Heart left ventricle (tissue), 13 donors: ENCODE data around the gene RASGEF1C.

Source experiments
- CTCF ChIP-seq, 12 donors: fragments of 200-600 bp; sonication (generic) in 4 of 12; IDR thresholded peaks; one replicate each; pipeline versions ENCODE4 v1.5.0 to v1.8.0; 2018 to 2022; ENCODE audit warnings: antibody characterized with exemption in 12 of 12, mild to moderate bottlenecking in 5 of 12
- POLR2A ChIP-seq, 2 donors: fragments of 450-650 bp; IDR thresholded peaks; one replicate each; pipeline ENCODE4 v1.6.1; 2017; ENCODE audit warnings: antibody characterized with exemption in 2 of 2, mild to moderate bottlenecking in 2 of 2, moderate library complexity in 2 of 2
- donor health status: ischemic (EF 13 %, LVEDD 7.1; RV severe dilation, severe dysfunction).
- donor health status: DM: no; HTN: yes; CAD: no.
- donor health status: DM: no; HTN: no; CAD: no.
- donor health status: ischemic (EF 25% LVEDD 6.9; RV normal size, moderate dysfunction).
- donor health status: ischemic (EF 25% LVEDD 5.7; RV mildly dilated, moderate dysfunction).
- donor health status: ischemic (EF 35%, LVEDD 5.7; RV mildly dilated, moderate dysfunction).
- donor health status: nonischemic (EF 11% LVEDD 7.7; RV severe dilation, severe dysfunction).
- donor health status: DM: yes; HTN: yes; CAD: no.
- donor health status: PGD.
- donor health status: ischemic (EF 29% LVEDD 5.4; RV normal size, mild dysfunction).
- donor health status: nonischemic (EF 23%, LVEDD 6.1; RV moderate dilation, normal function).

GRCh38 chr5:180199390-180199789 lies 9.6 kb downstream of the RASGEF1C start:
- TF ChIP-seq POLR2A (IDR thresholded peaks at IDR 0.05) (no peak), CTCF (IDR thresholded peaks at IDR 0.05) (no peak)
